LNCaP clone FGC (cell line): ENCODE data around the gene BEX2.
"Not testable (repeated sequence)": the region's sequence is repeated elsewhere in the genome, so short reads cannot be mapped to it uniquely, and the experiment has no call there.

ENCODE experiments used
- DNase-seq: peaks from one replicate; pipeline ENCODE4 v3.0.0-alpha.2; 2011; ENCODE audit warnings: low read depth
- H3K4me3 ChIP-seq: 2 replicates; pipeline ENCODE4 v1.5.1; 2011; ENCODE audit warnings: mild to moderate bottlenecking, low read depth, low read length, control low read depth
- CTCF ChIP-seq: IDR thresholded peaks from 2 replicates; pipeline ENCODE4 v1.5.1; 2012; ENCODE audit warnings: mild to moderate bottlenecking; ENCODE audit not compliant: control insufficient read depth, insufficient read depth; ENCODE audit errors: extremely low read depth

Gene BEX2

GRCh38 chrX:103310555-103311398 is at the start of gene BEX2:
BEX2 (minus strand) TSS chrX:103310990; CDS start chrX:103309976, 1,014 bp downstream.
- no peak for TF ChIP-seq CTCF
- H3K4me3 ChIP-seq, result peak within 1 kb of the TSS; percentile 74
- DNase-seq, result peak; percentile 44

GRCh38 chrX:103360092-103360491 is 49.3 kb upstream of the BEX2 start:
- H3K4me3 ChIP-seq, result no peak overlapping the region
- no peak for DNase-seq
- no peak for TF ChIP-seq CTCF

DNA sequence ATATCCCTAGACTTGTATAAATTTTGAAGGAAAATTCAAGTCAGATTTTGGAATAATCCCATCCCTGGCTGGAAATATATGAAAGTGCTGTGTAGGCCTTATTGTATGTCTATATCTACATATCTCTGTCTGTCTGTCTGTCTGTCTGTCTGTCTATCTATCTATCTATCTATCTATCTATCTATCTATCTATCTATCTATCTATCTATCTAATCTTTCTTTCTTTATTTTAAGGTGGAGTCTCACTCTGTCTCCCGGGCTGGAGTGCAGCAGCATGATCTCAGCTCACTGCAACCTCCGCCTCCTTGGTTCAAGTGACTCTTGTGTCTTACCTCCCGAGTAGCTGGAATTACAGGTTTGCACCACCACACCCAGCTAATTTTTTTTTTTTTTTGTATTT is 48.8 kb upstream of the BEX2 start:
- H3K4me3 ChIP-seq, DNase-seq: not testable (repeated sequence)

GRCh38 chrX:103357871-103358270 is 47.1 kb upstream of the BEX2 start:
- DNase-seq, result no peak
- H3K4me3 ChIP-seq, result no peak overlapping the region
- TF ChIP-seq CTCF, result no peak

- TF ChIP-seq CTCF, result no peak
- DNase-seq, result no peak
- H3K4me3 ChIP-seq, result peak overlapping the region; percentile 83
Observed at GRCh38 chrX:103356858-103357257, 46.1 kb upstream of the BEX2 start.

DNA sequence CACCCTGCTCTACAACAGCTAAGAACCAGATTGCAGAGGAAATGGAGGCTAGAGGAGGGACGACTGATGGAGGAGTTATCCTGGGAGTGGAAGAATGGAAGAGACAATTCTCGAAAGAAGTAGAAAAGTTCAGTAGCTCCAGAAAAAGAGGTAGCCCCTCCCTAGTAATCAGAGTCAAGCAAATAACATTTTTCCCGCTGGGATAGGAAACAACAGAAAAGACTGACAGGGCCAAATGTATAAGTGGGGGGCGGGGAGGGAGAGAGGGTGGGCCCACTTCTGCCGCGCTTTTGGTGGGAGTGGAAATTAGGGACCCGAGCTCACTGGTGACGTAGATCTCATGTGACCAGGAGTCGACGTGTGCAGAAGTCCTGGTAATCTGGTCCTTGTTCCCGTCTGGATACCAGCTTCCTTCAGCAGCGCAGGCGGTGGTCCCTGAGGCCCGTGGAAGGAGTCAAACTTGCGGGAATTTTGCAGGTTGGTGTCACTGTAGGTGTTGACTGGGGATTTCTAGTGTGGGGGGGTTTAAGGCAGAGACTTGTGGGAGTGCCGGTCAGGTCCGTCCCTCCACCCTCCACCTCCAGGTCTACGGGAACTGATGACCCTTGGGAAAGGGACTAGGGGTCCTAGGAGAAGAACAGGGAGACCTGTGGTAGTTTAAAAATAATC is 45.5 kb upstream of the BEX2 start, which contains the start of gene TCEAL9:
Gene TCEAL9 (plus strand): TSS at position 377 of the 669 bp plus-strand sequence. CDS start 1,179 bp downstream, outside the sequence.
- DNase-seq, result no peak
- H3K4me3 ChIP-seq, result peak within 1 kb of the TSS; percentile 83
- TF ChIP-seq CTCF, result no peak

GRCh38 chrX:103347682-103348397 is 37.0 kb upstream of the BEX2 start:
- TF ChIP-seq CTCF, result no peak
- DNase-seq, result no peak
- no peak overlapping the region for H3K4me3 ChIP-seq
